ENCODE measurements around the gene ARAP2. TPM values are rescaled to one million over a fixed set of nuclear protein-coding genes. Genes with fewer than 3 reads are reported as not detected.

Gene ARAP2
- total and polyA plus RNA-seq, 2 experiments from 2014 or later = 5.9 to 22.7 TPM

GRCh38 chr4:36056136-36056535 is 188.2 kb downstream of the ARAP2 start:
- WGBS (ENCODE audit: low lambda C conversion rate, missing lambda C conversion rate) = 40% methylated on average over 1 of the region's 1 CpG
- peak; percentile 18 for DNase-seq (ENCODE audit: low spot score)
- peak overlapping the region; percentile 7 for H3K4me2 ChIP-seq
- H3K4me3 ChIP-seq = no peak overlapping the region
- no peak overlapping the region for H3K27ac ChIP-seq
- H3K9me2 ChIP-seq (replicated peaks; ENCODE audit: insufficient read depth) = no peaks in the 10 kb centered on the region
- no peak overlapping the region for H2AFZ ChIP-seq
- no peaks in the 10 kb centered on the region for H4K20me1 ChIP-seq (ENCODE audit: insufficient read depth, poor library complexity, severe bottlenecking)
- no peaks in the 10 kb centered on the region for H3K9me3 ChIP-seq (ENCODE audit: low read depth)
- no peaks in the 10 kb centered on the region for H3K79me2 ChIP-seq
- no peaks in the 10 kb centered on the region for H3K27me3 ChIP-seq
- TF ChIP-seq EZH2phosphoT487 (IDR thresholded peaks at IDR 0.05; ENCODE audit: low read depth, severe bottlenecking, unreplicated experiment) (no peak), EZH2 (IDR thresholded peaks at IDR 0.05; ENCODE audit: borderline replicate concordance) (no peak)
- TF ChIP-seq, protein P1, sequence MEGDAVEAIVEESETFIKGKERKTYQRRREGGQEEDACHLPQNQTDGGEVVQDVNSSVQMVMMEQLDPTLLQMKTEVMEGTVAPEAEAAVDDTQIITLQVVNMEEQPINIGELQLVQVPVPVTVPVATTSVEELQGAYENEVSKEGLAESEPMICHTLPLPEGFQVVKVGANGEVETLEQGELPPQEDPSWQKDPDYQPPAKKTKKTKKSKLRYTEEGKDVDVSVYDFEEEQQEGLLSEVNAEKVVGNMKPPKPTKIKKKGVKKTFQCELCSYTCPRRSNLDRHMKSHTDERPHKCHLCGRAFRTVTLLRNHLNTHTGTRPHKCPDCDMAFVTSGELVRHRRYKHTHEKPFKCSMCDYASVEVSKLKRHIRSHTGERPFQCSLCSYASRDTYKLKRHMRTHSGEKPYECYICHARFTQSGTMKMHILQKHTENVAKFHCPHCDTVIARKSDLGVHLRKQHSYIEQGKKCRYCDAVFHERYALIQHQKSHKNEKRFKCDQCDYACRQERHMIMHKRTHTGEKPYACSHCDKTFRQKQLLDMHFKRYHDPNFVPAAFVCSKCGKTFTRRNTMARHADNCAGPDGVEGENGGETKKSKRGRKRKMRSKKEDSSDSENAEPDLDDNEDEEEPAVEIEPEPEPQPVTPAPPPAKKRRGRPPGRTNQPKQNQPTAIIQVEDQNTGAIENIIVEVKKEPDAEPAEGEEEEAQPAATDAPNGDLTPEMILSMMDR (IDR thresholded peaks at IDR 0.05; ENCODE audit: poor library complexity) = no peak
- no peaks in the 10 kb centered on the region for H3K4me1 ChIP-seq (ENCODE audit: insufficient read depth)
- H3K36me3 ChIP-seq (replicated peaks; ENCODE audit: insufficient read depth, low read depth) = no peaks in the 10 kb centered on the region

- H3K36me3 ChIP-seq (replicated peaks; ENCODE audit: insufficient read depth, low read depth) = no peaks in the 10 kb centered on the region
- no peaks in the 10 kb centered on the region for H3K9me2 ChIP-seq (replicated peaks; ENCODE audit: insufficient read depth)
- H4K20me1 ChIP-seq (ENCODE audit: insufficient read depth, poor library complexity, severe bottlenecking) = no peaks in the 10 kb centered on the region
- TF ChIP-seq EZH2phosphoT487 (IDR thresholded peaks at IDR 0.05; ENCODE audit: low read depth, severe bottlenecking, unreplicated experiment) (no peak), EZH2 (IDR thresholded peaks at IDR 0.05; ENCODE audit: borderline replicate concordance) (no peak)
- TF ChIP-seq, protein P1 (IDR thresholded peaks at IDR 0.05; ENCODE audit: poor library complexity) = no peak
- H3K4me1 ChIP-seq (ENCODE audit: insufficient read depth) = no peaks in the 10 kb centered on the region
- WGBS (ENCODE audit: low lambda C conversion rate, missing lambda C conversion rate) = 66% methylated on average over 5 of the region's 5 CpGs
- H3K27me3 ChIP-seq = no peaks in the 10 kb centered on the region
- H2AFZ ChIP-seq = no peak overlapping the region
- no peak for DNase-seq (ENCODE audit: low spot score)
- H3K9me3 ChIP-seq (ENCODE audit: low read depth) = no peaks in the 10 kb centered on the region
- no peak overlapping the region for H3K27ac ChIP-seq
- H3K4me3 ChIP-seq = no peak overlapping the region
- H3K4me2 ChIP-seq = no peak overlapping the region
- no peaks in the 10 kb centered on the region for H3K79me2 ChIP-seq
These were observed 189.5 kb downstream of the ARAP2 start for GRCh38 chr4:36054694-36055422.

DNA sequence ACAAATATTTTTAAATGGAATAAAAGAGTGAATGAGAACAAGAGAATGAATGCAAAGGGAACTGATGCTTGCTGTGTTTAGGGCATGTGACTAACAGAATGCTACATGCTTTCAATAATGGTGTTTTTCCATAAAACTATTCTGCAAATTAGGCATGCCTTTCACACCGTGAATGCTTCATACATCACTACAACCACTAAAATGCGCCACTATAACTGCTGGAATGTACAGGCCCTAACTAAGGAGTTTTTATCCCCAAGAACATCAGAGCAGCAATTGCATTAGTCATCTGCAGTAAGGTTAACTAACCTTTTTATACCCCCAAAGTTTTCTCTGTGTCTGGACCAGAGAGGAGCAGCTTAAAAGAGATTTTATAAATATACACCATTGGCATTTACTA is 190.4 kb downstream of the ARAP2 start:
- H3K4me2 ChIP-seq = no peak overlapping the region

More for the DNA sequence above, 190.4 kb downstream of the ARAP2 start:
- no peaks in the 10 kb centered on the region for H3K9me2 ChIP-seq (replicated peaks; ENCODE audit: insufficient read depth)
- no peaks in the 10 kb centered on the region for H3K79me2 ChIP-seq
- H3K27ac ChIP-seq = no peak overlapping the region
- H3K4me3 ChIP-seq = no peak overlapping the region
- 72% methylated on average over 2 of the region's 2 CpGs for WGBS (ENCODE audit: low lambda C conversion rate, missing lambda C conversion rate)
- no peaks in the 10 kb centered on the region for H3K27me3 ChIP-seq
- no peaks in the 10 kb centered on the region for H3K4me1 ChIP-seq (ENCODE audit: insufficient read depth)
- H3K36me3 ChIP-seq (replicated peaks; ENCODE audit: insufficient read depth, low read depth) = no peaks in the 10 kb centered on the region
- TF ChIP-seq, protein P1 (IDR thresholded peaks at IDR 0.05; ENCODE audit: poor library complexity) = no peak
- TF ChIP-seq EZH2 (IDR thresholded peaks at IDR 0.05; ENCODE audit: borderline replicate concordance) = no peak
- TF ChIP-seq EZH2phosphoT487 (IDR thresholded peaks at IDR 0.05; ENCODE audit: low read depth, severe bottlenecking, unreplicated experiment) = no peak
- H3K9me3 ChIP-seq (ENCODE audit: low read depth) = no peaks in the 10 kb centered on the region
- H2AFZ ChIP-seq = no peak overlapping the region
- DNase-seq (ENCODE audit: low spot score) = no peak
- H4K20me1 ChIP-seq (ENCODE audit: insufficient read depth, poor library complexity, severe bottlenecking) = no peaks in the 10 kb centered on the region
